Ecto neural progenitor cell (in vitro differentiated cells): ENCODE data around the gene CLSTN2.

Source experiments
- DNase-seq: peaks from one replicate; pipeline ENCODE4 v3.0.0-alpha.2; 2018; ENCODE audit warnings: low spot score

Gene CLSTN2

DNA sequence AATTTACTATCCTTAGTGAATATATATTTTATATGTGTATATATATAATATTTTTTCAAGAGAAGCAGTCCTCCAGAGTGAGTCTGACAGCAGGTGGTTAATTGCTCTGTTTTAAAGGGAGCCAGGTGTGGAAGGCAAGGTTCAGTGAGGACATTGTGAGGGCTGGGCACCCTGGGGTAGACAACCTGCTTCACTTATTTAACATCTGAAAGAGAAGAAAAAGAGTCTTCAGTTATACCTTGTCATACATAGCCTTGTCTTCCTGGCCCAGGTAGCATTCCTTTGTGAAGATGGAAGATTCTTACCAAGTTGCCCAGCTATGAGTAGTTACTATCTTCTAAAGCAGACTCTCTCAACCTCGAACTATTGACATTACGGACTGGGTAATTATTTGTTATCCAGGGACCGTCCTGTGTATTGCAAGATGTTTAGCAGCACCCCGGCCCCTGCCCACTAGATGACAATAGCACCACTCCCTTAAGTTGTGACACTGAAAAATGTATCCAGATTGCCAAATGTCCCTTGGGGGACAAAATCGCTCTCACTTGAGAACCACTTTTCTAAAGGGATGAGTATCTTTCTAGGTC is 406.9 kb downstream of the CLSTN2 start:
- DNase-seq, result no peak

DNA sequence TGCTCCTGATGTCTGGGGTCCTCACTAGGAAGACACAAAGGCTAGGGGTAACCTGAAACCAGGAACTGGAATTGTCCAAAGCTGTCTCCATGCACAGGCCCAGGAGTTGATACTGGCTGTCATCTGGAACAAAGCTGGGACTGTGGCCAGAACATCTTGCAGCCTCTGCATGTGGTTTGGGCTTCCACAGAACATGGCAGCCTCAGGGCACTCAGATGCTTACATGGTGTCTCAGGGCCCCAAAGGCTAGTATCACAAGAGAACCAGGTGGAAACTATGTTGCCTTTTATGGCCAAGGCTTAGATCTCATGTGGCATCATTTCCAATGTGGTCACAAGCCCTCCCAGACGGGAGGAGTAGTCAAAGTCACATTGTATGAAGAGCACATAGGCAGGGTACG is 407.7 kb downstream of the CLSTN2 start:
- no peak for DNase-seq

GRCh38 chr3:140343211-140344081 is 408.5 kb downstream of the CLSTN2 start:
- no peak for DNase-seq

DNA sequence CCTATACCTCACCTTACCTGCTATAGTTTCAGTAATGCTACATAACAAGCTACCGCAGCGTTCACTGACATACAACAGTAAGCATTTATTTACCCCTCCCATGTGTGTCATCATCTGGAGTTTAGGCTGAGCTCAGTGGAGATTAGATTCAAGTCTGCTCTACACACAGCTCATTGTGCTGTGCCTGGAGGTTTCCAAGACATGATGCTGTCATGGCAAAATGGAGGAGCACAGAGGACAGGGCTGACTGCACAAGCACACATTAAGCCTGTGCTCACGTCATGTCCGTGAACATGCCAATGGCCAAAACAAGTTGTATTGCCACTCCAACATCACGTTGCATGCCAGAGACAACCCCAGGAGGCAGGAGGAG is 409.1 kb downstream of the CLSTN2 start:
- no peak for DNase-seq

DNA sequence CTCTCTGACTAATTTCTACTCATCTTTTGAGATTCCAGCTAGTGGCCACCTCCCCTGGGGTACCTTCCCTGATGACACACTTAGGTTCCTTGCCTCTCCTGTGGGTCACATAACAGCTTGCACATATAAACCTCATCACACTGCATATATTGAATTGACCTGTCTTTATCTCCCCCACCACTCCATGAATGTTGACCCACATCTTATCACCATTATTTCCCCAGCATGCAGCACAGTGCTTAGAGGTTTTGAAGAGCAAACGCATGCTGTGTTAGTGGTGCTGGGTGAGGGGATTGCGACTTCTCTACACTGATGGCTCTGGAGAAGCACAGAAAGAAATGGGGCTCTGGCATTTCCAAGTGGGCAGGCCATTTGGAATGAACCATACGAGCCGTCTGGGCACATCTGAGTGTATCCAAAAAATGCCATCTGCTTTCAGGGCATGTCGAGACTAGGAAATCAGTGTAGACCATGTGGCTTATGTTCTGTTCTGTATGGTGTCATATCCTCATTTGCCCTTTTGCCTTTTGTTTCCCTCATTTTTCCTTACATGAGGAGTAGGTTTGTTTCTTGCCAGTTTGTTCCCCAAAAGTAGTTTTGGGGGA is 409.7 kb downstream of the CLSTN2 start:
- no peak for DNase-seq

GRCh38 chr3:140347151-140347550 is 412.2 kb downstream of the CLSTN2 start:
- no peak for DNase-seq

DNA sequence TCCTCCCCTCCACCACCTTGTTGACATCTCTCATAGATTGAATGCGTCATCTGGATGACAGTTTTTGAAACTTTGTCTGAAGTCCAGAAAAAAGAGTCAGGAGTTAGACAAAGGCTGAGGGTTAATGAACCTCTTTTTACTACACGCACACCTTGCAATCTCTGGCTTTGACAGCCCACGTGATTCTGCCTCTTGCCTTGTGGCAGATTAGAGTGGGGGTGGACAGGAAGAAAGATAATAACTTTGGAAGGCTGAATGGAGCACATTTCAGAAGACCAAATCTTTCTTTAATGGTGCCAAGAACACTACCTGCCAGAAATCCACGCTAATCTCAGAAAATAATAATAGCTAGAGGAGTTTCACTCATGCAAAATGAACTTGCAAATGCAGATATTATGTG is 415.0 kb downstream of the CLSTN2 start:
- DNase-seq, result no peak

DNA sequence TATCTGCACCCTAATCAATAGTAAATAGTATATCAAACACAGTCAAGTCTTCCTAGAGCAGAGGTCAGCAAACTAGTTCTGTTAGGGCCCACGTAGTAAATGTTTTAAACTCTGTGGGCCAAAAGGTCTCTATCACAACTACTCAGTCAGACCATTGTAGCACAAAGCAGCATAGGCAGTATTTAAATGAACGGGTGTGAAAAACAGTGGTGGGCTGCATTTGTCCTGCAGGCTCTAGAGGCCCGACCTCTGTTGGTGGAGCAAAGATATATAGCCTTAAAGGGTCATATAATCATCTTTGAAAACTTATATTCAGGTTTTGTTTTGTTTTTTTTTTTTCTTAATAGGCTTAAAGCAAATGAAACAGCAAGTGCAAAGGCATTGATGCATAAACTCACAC is 416.5 kb downstream of the CLSTN2 start:
- no peak for DNase-seq

DNA sequence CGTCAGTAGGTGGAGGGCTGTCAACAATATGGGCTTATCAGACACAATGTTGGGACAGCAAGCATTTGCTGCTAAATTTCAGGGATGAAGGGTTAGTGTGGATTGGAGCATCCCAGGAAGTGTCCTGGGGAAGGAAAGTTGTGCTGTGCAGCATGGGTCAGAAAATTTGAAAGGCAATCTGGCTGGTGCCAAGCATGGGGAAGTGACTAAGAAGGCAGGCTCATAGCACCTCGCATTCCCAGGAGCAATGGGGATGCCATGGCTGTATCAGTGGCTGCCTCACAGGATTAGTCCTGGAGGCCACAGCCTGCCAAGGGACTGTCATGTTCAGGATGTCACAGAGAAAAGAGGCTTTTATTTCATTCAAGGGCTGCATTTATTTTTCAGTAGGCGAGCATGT is 420.5 kb downstream of the CLSTN2 start:
- DNase-seq, result no peak

GRCh38 chr3:140358686-140359085 is 423.7 kb downstream of the CLSTN2 start:
- no peak for DNase-seq

- DNase-seq, result no peak
These were observed 424.4 kb downstream of the CLSTN2 start for GRCh38 chr3:140359233-140359995.

GRCh38 chr3:140360332-140360731 is 425.3 kb downstream of the CLSTN2 start:
- no peak for DNase-seq

- DNase-seq, result no peak
These were observed 428.8 kb downstream of the CLSTN2 start for GRCh38 chr3:140363801-140364200.

GRCh38 chr3:140365872-140366697 is 431.1 kb downstream of the CLSTN2 start:
- no peak for DNase-seq

GRCh38 chr3:140368223-140368811 is 433.3 kb downstream of the CLSTN2 start:
- no peak for DNase-seq

DNA sequence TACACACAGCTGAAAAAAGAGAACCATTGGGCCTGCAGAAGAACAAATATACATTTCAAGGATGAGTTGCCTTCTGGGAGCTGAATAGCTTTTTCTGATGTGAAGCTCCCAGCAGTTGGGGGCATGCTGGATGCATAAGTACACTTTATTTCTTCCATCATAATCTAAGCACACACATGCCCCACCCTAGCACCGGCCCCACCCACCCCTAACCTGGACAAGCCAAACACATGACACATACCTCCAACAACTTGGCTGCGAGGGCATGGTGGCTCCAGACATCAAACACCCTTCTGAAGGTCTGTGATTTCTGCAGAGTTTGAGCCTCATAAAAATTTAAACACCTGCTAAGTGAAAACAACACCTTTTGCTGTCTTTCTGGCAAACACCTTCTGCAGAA is 435.7 kb downstream of the CLSTN2 start:
- DNase-seq, result no peak

DNA sequence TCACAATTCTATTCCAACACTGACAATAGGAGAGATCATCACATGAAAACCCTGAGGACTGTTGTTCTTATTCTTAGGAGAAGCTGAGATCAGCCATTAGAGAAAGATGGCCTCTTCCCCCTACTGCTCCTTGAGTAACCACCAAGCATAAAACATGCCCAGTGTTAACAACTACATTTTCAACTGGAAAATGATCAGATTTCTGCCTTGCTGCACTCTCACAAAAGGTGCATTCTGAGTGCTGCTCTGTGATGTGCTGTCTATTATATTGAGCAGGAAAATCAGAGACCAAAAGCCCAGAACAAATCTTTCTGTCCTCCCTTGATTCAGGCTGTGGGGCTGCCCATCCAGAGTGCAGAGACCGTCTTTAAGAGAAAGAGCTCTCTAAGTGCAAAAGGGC is 438.2 kb downstream of the CLSTN2 start:
- no peak for DNase-seq

GRCh38 chr3:140375002-140375401 is 440.0 kb downstream of the CLSTN2 start:
- no peak for DNase-seq

DNA sequence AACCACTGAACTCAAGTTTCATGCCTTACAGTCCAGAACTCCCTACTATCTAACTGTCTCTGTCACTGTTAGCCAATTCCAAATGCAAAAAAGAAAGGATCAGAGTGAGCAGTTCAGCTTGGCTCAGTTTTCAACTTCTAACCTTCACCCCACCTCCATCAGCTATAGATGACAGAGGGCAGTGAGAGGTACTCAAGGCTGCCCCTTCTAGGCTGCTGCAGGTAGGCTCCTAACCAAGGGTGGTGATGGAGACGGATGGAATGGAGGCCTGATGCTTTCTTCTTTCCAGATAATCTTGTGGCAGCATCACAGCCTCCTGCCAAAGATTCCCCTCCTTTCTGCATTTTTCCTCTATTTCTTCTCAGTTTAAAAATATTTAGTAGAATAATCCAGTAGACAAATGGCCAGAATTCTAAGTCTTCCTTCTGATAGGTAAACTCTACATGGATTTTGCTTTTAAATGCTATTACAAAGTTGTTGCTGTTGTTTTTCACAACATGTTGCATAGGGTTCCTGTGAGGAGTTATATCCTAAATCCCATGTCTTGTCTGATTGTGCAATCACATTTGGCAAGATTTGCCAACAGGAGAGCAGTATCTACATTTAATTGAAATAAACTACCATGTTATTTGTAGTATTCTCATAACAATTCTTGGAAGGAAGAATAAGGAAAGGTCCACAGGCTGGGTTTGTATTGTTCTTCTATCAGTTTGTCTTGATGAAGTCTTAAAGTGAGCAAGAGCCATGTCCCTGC is 441.3 kb downstream of the CLSTN2 start:
- no peak for DNase-seq

DNA sequence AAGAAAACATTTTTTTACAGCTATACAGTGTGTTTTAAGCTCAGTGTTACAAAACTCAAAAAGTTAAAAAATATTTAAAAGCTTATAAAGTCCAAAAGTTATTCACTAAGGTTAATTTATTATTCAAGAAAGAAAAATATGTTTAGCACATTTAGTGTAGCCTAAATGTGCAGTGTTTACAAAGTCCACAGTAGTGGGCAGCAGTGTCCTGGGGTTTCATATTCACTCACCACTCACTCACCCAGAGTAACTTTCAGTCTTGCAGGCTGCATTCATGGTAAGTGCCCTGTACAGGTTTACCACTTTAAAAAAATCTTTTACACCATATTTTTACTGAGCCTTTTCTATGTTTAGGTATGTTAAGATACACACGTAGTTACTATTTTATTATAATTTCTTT is 442.7 kb downstream of the CLSTN2 start:
- DNase-seq, result no peak
